AG09319 (cell line): ENCODE measurements around the gene ZNF92.
"Not testable (repeated sequence)": the region's sequence is repeated elsewhere in the genome, so short reads cannot be mapped to it uniquely, and the experiment has no call there.

ENCODE experiments used
- DNase-seq: peaks from one replicate; pipeline ENCODE4 v3.0.0-alpha.2; 2010; ENCODE audit warnings: low read depth; ENCODE audit errors: extremely low read depth
- TF ChIP-seq, protein P1 (sequence below): IDR thresholded peaks from 2 replicates; pipeline ENCODE4 v1.5.1; 2011; ENCODE audit warnings: low read depth, mild to moderate bottlenecking, inconsistent platforms, low read length, moderate library complexity

ZNF92 gene

GRCh38 chr7:65373608-65374351 lies at the start of gene ZNF92:
ZNF92 (plus strand) TSS chr7:65373855; CDS start chr7:65373998, 143 bp downstream.
- TF ChIP-seq, protein P1, sequence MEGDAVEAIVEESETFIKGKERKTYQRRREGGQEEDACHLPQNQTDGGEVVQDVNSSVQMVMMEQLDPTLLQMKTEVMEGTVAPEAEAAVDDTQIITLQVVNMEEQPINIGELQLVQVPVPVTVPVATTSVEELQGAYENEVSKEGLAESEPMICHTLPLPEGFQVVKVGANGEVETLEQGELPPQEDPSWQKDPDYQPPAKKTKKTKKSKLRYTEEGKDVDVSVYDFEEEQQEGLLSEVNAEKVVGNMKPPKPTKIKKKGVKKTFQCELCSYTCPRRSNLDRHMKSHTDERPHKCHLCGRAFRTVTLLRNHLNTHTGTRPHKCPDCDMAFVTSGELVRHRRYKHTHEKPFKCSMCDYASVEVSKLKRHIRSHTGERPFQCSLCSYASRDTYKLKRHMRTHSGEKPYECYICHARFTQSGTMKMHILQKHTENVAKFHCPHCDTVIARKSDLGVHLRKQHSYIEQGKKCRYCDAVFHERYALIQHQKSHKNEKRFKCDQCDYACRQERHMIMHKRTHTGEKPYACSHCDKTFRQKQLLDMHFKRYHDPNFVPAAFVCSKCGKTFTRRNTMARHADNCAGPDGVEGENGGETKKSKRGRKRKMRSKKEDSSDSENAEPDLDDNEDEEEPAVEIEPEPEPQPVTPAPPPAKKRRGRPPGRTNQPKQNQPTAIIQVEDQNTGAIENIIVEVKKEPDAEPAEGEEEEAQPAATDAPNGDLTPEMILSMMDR: no peak
- DNase-seq: peak; percentile 77

DNA sequence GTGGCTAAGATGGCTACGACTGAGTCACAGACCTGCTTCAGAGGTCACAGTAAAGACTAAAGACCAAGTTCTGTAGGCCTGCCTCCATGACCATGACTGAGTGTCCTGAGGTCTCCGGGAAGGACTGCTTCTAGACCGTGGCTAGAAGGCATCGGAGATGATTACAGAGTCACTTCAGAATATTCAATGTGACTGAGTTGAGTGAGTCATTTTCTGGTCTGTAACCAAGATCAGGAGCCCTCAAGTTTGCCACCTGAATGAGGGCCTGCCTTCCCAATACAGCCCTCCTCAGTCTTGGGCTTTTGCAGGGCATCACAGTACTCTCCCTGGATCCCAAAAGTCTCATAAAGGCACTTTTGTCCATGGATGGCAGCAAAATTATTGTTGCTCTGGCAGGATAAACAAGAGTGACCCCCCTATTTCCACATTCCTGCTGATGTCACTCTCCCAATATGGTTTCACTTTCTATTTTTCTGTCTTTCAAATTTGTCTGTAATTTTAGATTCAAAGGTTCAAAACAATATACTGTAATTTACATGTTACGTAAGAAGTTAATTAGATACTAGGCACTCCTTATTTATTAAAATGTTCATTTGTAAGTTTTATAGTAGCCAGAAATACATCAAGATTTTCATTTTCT lies 47.7 kb upstream of the ZNF92 start:
- TF ChIP-seq, protein P1: no peak
- no peak for DNase-seq

DNA sequence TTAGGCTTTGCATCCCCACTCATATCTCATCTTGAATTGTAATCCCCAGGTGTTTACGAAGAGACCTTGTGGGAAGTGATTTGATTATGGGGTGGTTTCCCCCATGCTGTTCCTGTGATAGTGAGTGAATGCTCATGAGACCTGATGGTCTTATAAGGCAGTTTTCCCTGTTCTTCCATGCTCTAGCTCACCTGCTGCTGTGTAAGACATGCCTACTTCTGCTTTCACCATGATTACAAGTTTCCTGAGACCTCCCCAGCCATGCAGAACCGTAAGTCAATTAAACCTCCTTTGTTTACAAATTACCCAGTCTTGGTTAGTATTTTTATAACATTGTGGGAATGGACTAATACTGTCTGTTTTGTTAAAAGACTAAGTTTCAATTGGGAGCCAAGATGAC lies 35.3 kb upstream of the ZNF92 start:
- no peak for DNase-seq
- TF ChIP-seq, protein P1: no peak

- no peak for DNase-seq
- TF ChIP-seq, protein P1: no peak
Observed at GRCh38 chr7:65339257-65339656, 34.4 kb upstream of the ZNF92 start.

GRCh38 chr7:65342723-65343629 lies 30.7 kb upstream of the ZNF92 start:
- TF ChIP-seq, protein P1: no peak
- no peak for DNase-seq

GRCh38 chr7:65344541-65344940 lies 29.1 kb upstream of the ZNF92 start:
- not testable (repeated sequence) for DNase-seq

- TF ChIP-seq, protein P1: no peak
- no peak for DNase-seq
Observed at GRCh38 chr7:65354263-65354662, 19.4 kb upstream of the ZNF92 start.
